OCI-M1 (cell line): Measurements from ENCODE around the gene CCDC138.
A peak's percentile ranks its signal among the peaks of the same experiment; 100 is the strongest.

Experiments used
- DNase-seq: peaks from one replicate; lab custom pipeline; 2025; lab: John Stamatoyannopoulos, UW

CCDC138 gene

DNA sequence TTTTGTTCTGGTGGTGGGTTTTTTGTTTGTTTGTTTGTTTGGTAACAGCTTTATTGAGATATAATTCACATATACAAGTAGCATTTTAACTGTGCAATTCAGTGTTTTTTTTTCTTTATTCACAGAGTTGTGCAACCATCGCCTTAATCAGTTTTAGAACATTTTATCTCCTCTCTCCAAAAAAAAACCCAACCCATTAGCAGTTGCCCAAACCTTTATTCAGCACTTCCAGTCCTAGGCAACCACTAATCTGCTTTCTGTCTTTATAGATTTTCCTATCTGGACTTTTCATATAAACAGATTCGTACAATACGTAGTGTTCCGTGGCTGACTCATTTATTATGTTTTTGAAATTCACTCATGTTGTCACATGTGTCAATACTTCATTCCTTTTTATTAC is 38.7 kb downstream of the CCDC138 start:
- DNase-seq, result peak; percentile 88

DNA sequence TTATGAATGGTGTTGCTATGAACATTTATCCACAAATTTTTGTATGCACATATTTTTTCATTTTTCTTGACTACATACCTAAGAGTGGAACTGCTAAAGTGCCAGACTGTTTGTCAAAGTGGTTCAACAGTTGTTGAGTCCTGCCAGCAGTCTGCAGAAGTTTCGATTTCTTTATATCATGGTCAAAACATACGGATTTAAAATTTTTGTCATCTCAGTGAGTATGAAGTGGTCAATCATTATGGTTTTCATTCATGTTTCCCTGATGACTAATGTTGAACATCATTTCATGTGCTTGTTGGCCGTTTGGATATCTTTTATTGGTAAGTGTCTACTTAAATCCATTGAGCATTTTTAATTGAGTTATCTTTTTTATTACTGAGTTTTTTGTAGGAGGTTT is 39.2 kb downstream of the CCDC138 start:
- peak; percentile 67 for DNase-seq

DNA sequence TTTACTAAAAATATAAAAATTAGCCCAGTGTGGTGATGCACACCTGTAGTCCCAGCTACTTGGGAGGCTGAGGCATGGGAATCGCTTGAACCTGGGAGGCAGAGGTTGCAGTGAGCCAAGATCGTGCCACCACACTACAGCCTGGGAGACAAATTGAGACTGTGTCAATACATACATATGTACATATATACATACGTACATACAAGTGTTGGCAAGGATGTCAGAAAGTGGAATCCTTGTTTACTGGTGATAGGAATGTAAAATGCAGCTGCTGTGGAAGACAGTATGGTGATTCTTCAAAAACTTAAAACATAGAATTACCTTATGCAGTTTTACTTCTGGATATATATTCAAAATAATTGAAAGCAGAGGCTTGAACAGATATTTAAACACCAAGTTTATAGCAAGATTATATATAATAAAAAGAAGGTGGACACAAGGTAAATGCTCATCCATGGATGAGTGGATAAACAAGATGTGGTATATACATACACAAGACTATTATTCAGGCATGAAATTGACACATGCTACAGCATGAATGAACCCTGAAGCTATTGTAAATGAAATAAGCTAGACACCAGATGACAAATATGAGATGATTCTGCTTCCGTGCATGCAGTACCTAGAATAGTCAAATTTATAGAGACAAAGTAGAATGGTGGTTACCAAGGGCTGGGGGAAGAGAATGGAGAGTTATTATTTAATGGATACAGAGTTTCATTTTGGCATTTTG is 43.2 kb downstream of the CCDC138 start:
- DNase-seq, result no peak

DNA sequence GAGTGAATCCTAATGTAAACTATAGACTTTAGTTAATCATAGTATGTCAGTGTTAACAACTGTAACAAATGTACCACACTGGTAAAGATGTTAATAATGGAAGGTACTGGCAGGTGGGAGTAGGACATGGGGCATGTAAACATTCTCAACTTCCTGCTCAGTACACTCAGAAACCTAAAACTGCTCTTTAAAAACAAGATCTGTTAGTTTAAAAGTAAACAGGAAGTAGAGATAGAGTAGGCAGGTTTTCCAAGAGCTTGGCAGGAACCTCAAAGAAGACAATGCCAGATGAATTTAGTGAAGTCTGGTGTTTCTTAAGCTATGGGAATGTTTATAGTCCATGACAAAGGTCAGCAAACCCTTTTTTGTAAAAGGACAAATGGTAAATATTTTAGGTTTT is 46.6 kb downstream of the CCDC138 start:
- DNase-seq, result peak; percentile 34

DNA sequence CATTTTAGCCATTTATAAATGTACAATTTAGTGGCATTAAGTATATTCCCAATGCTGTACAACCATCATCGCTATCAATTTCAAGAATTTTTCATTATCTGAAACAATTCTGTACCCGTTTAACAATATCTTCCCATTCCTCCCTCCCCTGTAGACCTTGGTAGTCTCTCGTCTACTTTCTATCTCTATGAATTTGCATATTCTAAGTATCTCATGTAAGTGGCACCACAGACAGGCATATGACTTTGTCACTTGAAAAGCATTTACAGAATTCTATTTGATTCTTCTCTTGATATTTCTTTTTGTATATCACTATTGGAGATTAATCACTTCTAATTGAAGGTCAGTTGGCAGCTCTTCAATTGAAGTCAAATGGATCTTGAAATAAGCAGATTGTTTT is 48.0 kb downstream of the CCDC138 start:
- DNase-seq, result no peak

DNA sequence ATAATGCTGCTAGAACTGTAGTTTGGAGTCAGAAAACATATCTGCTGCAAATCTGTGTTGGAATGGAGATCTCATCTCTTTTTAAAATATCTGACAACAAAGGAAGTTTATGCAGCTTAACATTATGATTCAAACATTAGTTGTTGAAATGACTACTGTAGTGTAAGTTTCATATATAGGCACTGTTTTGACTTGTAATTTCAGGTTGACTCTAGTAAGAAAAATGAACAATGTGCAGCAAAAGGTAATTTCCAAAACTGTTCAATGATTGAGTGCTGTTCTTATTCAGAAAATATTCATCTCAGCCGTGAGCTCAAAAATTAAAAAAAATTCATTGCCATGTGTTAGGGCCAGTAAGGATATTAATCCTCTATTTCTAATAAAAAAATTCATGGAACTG is 48.5 kb downstream of the CCDC138 start:
- DNase-seq, result no peak

DNA sequence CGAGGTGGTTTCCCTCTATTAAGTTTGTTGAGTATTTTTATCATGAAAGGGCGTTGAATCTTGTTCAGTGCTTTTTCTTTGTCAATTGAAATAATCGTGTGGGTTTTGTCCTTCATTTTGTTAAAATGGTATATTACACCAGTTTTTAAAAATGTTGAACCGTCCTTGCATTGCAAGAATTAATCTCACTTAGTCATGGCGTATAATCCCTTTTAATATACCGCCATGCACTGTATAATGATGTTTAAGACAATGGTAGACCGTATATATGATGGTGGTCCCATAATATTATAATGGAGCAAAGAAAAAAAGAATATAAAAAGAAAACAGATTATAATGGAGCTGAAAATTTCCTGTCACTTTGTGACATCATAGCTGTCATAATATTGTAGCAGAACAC is 50.6 kb downstream of the CCDC138 start:
- DNase-seq, result no peak

DNA sequence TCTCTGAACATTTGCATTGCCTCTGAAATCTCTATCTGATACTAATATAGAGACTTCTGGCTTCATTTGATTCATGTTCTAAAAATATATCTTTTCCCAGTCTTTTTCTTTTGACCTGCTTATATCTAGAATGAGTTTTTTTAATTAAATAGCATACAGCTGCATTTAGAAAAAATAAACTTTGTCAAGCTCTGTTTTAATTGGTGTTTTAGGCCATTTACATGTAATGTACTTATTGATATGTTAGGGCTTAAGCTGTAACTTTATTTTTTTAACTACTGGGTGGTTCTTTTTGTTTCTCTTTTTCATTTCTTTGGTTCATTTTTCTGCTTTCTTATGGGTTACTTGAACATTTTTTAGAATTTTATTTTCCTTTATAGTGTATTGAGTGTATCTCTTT is 54.9 kb downstream of the CCDC138 start:
- DNase-seq, result no peak

DNA sequence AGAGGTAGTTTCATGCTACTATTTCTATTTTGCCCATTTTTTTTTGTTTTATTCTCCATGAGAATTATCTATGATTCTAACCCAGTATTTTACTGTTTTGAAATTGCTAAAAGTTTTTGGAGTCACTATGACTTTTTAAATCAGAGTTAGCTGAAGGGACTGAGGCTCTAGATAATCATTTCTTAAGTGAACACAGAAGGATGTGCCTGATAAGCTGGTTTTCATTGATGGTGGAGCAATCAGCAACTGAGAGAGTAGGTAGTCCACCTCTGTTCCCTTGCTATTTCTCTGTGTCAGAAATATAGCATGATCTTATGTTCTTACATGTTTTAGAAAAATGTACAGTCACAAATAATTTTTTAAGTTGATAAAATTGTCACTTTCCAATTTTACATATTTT is 59.4 kb downstream of the CCDC138 start:
- peak; percentile 22 for DNase-seq

DNA sequence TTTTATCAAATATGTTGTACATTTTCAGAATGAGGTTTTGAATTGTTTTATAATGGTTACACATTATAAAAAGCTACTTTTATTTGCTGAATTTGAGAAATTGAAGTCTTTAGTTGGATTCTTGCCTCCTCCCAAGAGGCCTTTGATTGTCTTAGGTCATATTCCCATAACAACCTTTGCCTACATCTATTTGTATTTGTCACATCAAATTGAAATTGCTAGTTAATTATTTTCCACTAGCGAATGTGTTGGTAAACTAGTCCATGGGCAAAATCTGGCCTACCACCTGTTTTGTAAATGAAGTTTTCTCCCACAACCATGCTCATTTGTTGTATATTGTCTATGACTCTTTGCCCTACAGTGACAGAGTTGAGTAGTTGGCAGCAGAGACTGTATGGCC is 60.4 kb downstream of the CCDC138 start:
- no peak for DNase-seq

DNA sequence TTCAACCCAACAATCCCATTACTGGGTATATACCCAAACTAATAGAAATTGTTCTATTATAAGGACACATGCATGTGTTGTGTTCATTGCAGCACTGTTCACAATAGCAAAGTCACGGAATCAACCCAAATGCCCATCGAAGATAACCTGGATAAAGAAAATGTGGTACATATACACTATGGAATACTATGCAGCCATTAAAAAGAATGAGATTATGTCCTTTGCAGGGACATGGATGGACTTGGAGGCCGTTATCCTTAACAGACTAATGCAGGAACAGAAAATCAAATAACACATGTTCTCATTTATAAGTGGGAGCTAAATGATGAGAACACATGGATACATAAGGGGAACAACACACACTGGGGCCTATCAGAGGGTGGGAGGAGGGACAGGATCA is 65.8 kb downstream of the CCDC138 start:
- no peak for DNase-seq

DNA sequence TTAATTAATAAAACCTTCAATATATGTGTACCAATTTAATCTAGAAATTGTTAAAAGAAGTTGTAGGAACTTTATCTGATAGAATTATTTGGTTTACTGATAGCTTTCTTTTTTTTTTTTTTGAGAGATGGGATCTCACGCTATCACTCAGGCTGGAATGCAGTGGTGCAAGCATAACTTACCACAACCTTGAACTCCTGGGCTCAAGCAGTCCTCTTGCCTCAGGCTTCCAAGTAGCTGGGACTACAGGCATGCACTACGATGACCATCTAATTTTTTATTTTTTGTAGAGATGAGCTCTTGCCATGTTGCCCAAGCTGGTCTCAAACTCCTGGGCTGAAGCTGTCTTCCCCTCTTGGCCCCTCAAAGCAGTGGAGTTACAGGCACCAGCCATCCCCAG is 66.8 kb downstream of the CCDC138 start:
- DNase-seq, result no peak

DNA sequence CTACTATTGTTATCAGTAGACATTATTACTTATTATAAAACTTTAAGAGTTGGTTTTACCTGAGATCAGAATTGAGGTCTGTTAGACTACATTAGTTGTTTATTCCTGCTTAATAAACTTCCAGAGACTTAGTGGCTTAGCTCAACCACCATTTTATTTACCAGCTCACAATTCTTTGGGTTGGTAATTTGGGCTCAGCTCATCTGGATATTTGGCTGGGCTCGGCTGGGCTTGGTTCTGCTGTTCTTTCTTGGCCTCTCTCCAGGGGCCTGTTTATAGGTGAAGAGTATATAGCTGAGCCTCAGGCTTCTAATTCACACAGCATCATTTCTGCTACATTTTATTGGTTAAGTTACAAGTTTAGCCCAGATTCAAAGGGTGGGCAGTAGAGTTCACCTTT is 67.9 kb downstream of the CCDC138 start:
- DNase-seq, result no peak

DNA sequence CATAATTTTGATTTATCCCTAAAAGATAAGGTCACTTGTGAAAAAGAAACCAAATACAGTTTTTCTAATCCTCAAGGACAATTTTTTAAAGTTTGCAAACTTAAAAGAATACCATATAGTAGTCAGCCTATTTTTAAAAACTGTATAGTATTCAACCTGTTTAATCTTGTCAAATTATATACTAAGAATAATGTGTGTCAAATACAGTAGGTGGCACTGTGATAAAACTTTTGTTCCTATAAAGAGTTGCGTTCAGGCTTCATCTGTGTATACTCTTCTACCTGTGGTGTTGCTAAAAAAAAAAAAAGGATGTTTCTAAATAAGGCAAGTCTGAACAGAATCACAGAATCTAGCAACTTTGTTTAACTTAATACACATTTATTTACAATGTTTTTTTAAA is 68.6 kb downstream of the CCDC138 start:
- DNase-seq, result peak; percentile 24

DNA sequence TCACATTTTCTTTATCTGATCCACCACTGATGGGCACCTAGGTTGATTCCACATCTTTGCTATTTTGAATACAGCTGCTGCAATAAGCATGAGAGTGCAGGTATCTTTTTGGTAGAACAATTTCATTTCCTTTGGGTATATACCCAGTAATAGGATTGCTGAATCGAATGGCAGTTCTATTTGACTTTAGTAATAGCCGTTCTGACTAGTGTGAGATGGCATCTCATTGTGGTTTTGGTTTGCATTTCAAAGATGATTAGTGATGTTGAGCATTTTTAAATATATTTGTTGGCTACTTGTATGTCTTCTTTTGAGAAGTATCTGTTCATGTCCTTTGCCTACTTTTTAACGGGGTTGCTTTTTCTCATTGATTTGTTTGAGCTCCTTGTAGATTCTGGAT is 72.3 kb downstream of the CCDC138 start:
- no peak for DNase-seq

DNA sequence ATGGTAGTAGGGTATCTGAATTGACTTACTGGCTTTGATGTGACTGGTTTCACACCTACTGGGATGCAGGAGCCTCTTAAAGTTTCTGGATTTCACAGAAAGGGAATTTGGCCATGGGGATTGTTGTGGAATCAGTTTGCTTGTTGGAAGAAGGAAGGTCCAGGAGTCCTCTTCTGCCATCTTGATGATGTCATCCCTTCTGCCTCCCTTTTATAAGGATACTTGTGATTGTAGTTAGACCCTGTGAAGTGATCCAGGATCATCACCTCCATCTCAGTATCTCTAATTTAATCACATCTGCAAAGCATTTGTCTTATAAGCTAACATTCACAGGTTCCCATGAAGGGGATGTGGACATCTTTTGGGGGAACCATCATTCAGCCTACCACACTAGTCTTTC is 79.5 kb downstream of the CCDC138 start:
- DNase-seq, result no peak

DNA sequence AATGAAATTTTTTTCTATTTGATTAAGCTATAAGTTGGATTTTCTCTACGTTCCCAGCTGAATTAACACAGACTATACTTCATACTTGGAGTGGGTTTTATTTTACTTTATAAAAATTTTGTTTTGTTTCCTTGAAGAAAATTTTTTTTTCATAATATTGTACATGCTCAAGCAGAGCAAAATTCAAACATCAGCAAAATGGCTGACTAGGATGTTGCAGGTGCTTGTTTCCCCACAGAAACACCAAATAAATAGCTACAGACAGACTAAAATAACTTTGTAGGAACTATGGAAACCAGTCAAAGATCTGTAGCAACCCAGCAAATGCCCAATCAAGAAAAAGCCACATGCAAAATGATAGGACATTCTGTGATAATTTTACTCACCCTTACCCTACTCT is 82.3 kb downstream of the CCDC138 start:
- DNase-seq, result no peak

DNA sequence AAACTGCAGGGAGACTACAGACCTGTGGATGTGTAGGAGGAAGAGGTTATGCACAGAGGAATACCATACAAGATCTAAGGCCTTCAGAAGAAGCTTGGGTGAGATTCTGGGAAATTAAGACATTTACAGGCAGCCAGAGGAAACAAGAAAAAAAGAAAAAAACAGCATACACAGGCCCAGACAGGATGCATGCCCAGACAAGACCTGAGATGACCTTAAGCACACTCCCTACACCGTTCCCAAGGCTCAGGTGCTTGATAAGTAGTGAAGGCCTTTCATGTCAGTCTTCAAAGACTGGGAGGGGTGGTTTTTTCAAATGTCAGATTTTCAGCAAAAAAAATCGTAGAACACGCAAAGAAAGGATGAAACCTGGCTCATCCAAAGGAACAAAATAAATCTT is 83.0 kb downstream of the CCDC138 start:
- no peak for DNase-seq

DNA sequence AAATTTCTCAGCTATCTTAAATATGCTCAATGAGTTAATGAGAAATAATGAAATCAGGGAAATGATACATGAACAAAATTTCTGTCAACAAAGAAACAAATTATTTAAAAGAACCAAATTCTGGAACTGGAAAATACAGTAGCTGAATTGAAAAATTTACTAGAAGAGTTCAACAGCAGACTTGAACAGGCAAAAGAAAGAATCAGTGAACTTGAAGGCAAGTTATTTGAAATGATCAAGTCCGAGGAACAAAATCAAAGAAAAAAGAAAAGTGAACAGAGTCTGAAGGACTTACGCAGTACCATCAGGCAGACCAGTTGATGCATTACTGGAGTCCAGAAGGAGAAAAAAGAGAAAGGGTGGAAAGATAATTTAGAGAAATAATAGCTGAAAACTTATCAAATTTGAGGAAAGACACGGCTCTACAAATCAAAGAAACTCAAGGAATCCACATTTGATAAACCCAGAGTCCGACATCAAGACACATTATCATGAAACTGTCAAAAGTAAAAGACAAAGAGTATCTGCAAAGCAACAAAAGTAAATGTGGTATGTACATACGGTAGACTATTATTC is 83.6 kb downstream of the CCDC138 start:
- DNase-seq, result no peak

DNA sequence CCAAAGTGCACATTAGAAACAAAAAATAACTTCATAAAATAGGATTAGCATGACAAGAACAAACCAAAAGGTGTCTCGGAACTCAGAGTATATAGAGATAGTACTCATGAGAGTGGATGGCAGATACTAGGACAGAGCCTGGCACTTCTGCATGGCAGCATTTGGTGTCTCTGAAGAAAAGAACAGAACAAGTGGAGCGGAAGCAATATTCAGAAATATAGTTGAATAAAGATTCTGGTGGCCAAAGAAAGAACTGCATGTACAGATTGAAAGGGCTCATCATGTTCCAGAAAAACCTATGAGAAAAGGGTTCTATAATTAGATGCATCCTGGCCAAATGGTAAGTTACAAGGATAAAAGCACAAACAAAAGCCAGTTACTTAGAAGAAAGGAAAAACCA is 90.9 kb downstream of the CCDC138 start:
- no peak for DNase-seq

DNA sequence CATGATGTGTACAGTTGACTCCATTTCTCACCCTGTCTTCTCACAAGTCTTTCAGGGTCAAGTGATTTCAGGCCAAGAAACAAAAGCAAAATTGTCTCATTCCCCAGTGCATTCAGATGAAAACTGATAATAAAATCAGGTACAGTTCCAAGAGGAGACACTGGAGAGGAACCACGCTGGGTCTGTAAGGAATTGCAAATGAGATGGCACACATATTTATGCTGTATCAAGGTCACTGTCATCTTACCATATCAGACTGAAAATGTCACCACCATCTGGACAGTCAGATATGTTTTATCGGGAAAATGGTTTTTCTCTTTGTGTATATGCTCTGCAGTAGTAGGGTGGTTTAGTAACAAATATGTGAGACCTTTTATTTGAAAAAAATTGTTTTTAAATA is 91.7 kb downstream of the CCDC138 start:
- no peak for DNase-seq

DNA sequence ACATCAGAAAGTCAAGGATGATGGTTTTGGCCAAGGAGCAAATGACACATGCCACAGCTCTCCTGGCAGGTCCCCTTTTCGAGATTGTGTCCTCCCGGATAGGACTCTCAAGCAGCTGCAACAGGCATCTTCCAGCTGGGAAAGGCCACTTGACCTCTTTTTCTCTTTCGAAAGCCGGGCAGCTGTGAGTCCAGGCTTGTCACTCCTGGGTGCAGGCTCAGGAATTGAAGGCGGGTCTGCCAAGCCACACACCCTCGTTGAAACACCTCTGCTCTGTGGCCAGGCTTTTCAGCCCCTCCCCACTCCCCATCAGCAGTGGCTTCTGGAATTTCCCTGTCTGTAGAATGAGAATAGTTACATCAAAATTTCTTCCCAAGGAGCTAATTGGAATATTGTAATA is 98.0 kb downstream of the CCDC138 start:
- no peak for DNase-seq

DNA sequence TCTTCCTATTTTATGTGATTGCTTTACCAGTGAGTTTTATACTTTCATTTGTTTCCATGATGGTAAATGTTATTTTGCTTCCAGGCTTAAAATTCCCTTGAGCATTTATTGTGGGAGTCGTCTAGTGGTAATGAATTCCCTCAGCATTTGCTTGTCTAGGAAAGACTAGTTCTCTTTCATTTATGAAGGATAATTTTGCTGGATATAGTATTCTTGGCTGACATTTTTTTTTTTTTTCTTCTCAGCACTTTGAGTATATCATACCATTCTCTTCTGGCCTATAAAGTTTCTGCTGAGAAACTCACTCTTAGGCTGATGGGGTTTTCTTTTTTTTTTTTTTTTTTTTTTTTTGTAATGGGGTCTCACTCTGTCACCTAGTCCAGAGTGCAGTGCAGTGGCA is 103.3 kb downstream of the CCDC138 start:
- peak; percentile 11 for DNase-seq

DNA sequence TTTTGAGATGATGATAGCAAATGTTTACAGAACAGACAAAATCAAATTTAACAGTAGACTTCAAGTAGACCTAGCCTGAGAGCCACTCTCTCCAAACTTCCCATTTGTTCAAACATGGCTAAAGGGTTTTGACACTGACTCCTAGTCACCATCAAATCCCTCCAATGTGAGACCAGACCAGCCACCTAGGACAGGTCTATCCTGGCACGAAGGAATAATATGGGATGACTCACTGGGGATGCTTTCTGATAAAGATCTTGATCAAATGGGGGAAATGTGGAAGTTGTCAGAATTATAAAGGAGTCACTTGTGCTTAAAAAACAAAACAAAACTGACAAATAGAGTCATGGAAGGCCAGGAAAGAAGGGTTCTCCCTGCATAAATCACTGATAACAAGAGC is 106.7 kb downstream of the CCDC138 start:
- DNase-seq, result no peak
